Ishikawa (cell line): Measurements from ENCODE around the gene ROCK1.

ENCODE experiments used
- CEBPB ChIP-seq: IDR thresholded peaks from 2 replicates; pipeline ENCODE4 v1.6.1; 2012
- REST ChIP-seq: IDR thresholded peaks from 2 replicates; pipeline ENCODE4 v1.6.1; 2012; ENCODE audit warnings: low read depth, mild to moderate bottlenecking
- YY1 ChIP-seq: IDR thresholded peaks from 2 replicates; pipeline ENCODE4 v1.6.1; 2012; ENCODE audit warnings: low read depth

- TF ChIP-seq CEBPB (no peak), YY1 (no peak), REST (no peak)
Measured at GRCh38 chr18:21155443-21155842, 43.8 kb upstream of the ROCK1 start.
